Omental fat pad (tissue), 4 donors: ENCODE results near the gene ASTN2. TPM values are rescaled to one million over a fixed set of nuclear protein-coding genes. Genes with fewer than 3 reads are reported as not detected.

Experiments used
- ATAC-seq: fragments of 150-250 bp; one replicate; pipeline ENCODE4 v1.9.1; 2016; ENCODE audit warnings: mild to moderate bottlenecking, moderate library complexity; ENCODE audit not compliant: low FRiP score
- DNase-seq: peaks from one replicate; pipeline ENCODE4 v3.0.0-alpha.2; 2019; ENCODE audit warnings: low spot score
- total RNA-seq, 4 donors: library from RNA; depleted of rRNA; stranded (reverse); fragments of >200 nt; gene quantifications; one replicate each; pipeline ENCODE4 v1.1.0, GENCODE V29; 2016
- TF ChIP-seq, protein P1 (sequence below), 3 donors: fragments of 450-650 bp; IDR thresholded peaks; one replicate each; pipeline ENCODE4 v1.5.1; 2016 to 2017; ENCODE audit warnings: antibody characterized with exemption in 3 of 3, mild to moderate bottlenecking in 3 of 3, moderate library complexity in 2 of 3

The ASTN2 gene
- total RNA-seq, 4 donors from 2014 or later, result 1.1 to 8.4 (median 3.6) TPM

DNA sequence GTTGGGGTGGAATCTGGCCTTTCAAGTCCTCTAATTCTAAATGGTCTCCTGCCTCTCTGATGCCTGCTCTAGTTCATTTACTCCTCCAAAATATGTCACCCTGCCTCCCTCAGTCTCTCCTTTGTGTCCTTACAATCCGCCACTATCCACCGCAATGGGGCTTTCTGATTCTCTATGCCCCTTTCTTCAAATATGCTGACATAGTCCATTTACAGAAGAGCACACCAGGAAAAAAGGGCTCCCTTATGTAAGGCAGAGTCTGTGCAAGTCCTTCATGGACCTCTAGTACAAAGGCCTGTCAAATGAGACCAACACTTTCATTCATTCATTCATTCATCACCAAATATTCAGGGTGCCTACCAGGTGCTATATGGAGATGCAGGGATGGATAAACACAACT lies 2.0 kb upstream of the ASTN2 start:
- TF ChIP-seq, protein P1, sequence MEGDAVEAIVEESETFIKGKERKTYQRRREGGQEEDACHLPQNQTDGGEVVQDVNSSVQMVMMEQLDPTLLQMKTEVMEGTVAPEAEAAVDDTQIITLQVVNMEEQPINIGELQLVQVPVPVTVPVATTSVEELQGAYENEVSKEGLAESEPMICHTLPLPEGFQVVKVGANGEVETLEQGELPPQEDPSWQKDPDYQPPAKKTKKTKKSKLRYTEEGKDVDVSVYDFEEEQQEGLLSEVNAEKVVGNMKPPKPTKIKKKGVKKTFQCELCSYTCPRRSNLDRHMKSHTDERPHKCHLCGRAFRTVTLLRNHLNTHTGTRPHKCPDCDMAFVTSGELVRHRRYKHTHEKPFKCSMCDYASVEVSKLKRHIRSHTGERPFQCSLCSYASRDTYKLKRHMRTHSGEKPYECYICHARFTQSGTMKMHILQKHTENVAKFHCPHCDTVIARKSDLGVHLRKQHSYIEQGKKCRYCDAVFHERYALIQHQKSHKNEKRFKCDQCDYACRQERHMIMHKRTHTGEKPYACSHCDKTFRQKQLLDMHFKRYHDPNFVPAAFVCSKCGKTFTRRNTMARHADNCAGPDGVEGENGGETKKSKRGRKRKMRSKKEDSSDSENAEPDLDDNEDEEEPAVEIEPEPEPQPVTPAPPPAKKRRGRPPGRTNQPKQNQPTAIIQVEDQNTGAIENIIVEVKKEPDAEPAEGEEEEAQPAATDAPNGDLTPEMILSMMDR (IDR thresholded peaks at IDR 0.05), result no peak
- DNase-seq (no peak), ATAC-seq (no peak)

DNA sequence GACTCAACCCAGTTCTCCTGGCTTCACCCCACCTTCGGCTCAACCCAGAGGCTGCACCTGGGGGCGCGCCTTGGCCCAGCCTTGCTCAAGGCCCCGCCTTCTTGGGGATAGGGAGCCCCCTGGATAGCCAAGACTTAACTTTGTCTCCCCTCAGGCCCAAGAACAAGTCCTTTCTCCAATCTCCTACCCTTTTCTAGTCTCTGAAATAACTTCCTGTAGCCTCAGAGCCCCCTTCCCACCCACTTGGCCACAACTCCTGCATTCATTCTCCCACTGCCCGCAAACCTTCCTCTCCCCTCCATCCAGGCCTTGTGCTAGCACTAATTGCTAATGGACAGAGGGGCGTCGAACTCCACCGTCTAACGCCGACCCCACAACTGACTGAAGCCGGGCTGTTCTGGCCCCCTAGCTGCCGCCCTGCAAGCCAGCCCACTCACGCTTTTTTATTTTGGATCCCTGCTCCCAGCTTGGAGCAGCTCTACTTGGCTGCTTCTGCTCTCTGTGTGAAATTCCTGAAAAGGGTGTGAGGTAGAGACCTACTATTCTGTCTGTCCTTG lies 579 bp upstream of the ASTN2 start:
- DNase-seq (no peak), ATAC-seq (no peak)
- TF ChIP-seq, protein P1 (IDR thresholded peaks at IDR 0.05), result no peak

DNA sequence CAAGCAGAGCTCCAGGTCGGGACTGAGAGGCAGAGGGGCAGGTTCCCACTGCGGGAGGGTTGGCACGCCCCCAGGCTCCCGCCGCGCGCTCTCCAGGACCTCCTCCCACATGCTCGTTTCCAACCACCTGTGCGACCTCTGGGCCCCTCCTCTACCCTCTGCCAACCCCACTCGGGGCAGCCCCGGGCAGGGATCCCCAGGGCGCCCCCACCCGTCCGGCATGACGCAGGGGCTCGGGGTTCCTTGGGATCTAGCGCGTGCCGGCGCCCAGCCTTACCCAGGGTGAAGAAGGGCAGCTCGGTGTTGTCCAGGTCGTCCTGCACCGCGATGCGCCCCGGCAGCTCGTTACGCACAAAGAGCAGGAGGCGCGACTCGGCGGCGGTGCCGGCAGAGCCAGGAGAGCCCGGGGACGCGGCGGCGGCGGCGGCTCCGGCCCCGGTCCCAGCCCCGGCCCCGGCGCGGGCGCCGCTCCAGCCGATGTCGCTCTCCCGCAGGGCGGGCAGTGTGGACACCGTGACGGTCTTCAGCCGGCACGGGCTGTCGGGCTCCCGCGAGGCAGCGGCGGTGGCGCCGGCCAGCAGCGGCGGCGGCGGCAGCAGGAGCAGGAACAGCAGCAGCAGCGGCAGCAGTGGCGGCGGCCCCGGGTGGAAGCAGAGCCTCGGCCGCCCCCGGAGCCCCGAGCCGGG lies 494 bp downstream of the ASTN2 start:
- ATAC-seq (peak; percentile 38), DNase-seq (no peak)
- TF ChIP-seq, protein P1 (IDR thresholded peaks at IDR 0.05), result no peak

DNA sequence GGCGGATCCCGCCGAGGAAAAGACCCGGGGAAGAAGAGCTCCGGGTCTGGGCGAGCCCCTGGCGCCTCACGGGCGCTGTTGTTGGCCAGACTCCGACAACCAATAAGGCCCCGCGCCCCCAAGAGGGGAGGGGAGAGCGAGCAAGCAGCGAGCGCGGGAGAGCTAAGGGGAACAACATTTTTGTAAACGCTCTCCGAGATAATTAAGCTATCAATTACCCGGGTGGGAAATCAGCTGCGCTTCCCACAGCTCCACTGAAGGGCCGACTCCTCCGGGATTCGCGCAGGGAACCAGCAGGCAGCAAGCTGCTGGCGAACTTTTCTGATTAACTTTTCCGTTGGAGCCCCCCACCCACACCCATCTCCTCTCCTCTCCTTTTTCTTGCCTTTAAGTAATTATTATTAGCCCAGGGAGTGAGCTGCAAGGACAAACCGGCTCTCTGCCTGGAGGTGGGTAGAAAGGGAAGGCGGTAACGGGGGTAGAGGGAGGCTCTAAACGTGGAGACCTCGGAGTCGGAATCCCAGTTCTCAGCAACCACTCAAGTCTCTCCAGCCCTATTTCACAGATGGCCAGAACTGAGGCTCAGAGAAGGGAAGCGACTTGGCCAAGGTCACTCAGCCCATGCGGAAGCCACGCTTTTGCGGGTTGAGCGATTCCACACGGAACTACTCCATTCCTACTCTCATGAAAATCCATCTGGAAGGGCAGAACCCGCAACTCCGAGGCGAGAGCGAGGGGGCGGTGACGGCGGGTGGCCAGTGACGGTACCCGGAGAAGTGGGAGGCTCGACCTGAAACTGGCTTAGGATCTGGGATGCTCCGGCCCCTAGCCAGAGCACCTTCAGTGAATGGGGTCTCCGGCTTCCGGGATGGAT lies 1.3 kb downstream of the ASTN2 start:
- TF ChIP-seq, protein P1 (IDR thresholded peaks at IDR 0.05), result no peak
- ATAC-seq (peak; percentile 18), DNase-seq (no peak)

DNA sequence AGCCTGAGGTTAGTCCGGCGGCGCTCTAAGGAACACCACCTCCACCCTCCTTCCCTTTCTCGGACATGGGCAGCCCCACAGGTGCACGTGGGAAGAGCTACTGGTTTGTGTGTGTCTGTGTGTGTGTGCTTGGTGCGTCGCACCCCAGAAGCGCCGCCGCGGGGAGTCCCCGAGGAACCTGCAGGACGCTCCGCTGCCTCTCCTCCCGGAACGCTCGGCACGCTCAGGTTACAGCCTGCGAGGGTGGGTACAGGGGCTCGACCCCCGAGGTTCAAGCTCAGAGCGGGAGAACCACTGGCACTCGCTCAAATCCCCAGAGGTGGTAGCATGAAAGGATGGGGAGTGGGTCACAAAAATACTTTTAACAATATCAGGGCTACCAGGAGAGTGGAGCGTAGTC lies 2.0 kb downstream of the ASTN2 start:
- ATAC-seq (no peak), DNase-seq (no peak)
- TF ChIP-seq, protein P1 (IDR thresholded peaks at IDR 0.05), result no peak

DNA sequence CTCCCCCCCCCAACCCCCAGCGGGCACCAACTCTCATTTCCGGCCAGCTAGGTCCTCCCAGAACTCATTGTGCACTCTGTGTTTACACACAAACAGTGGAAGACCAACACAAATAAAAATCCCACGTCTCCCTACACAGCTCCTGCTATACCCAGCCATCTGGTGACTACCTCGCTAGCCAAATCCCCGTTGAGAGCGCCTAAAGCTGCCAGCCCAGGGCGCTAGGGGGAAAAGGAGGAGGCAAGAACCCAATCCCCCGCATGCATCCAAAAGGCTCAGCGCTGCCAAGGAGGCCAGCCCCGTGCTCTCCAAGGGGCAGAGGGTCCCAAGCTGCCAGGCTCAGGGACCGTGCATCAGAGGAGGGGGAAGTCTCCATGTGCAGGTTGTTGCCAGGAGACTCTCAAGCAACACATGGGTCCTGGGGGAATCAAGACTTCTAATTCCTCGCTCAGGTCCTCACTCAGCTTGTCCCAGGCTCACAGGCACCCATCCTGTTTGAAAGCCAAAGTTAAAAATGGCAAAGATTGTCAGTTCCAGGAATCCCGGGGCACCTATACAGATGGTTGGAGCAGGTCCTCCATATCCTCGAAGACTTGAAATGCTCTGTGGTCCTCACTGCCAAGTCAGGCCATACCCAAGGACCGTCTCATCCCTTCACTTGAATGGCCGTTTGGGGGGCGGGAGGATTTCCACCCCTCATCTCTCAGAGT lies 2.7 kb downstream of the ASTN2 start:
- DNase-seq, result no peak
- TF ChIP-seq, protein P1 (IDR thresholded peaks at IDR 0.05), result no peak
- no peak for ATAC-seq
